22Rv1 (cell line): Measurements from ENCODE around the gene POU2F1.

Source experiments
- H3K27ac ChIP-seq: fragments of 450-650 bp; 2 replicates; pipeline ENCODE4 v1.5.1; 2017
- ZFX ChIP-seq: fragments of 450-650 bp; IDR thresholded peaks from 2 replicates; pipeline ENCODE4 v1.6.1; 2017; ENCODE audit warnings: antibody characterized with exemption, borderline replicate concordance
- TF ChIP-seq, protein P1 (sequence below): fragments of 450-650 bp; IDR thresholded peaks from 2 replicates; pipeline ENCODE4 v1.5.1; 2017; ENCODE audit warnings: mild to moderate bottlenecking

Gene POU2F1

DNA sequence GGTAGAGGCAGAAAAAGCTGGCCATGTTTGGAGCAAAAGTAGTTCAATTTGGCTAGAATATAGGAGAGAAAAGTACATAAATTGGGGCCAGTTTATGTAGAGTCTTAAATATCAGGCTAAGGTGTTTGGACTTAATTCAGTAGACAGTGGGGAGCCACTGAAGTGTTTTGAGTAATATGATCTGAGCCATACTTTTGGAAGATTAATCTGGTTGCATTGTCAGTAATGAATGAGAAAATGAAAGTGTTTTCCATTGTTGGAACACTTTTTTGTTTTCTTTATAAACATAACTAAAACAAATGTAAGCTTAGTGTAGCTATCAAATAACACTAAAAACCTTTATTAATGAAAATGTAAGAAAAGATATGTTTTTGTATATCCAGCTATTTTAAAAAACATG lies 42.1 kb downstream of the POU2F1 start:
- H3K27ac ChIP-seq = no peak overlapping the region
- TF ChIP-seq ZFX = no peak
- TF ChIP-seq, protein P1, sequence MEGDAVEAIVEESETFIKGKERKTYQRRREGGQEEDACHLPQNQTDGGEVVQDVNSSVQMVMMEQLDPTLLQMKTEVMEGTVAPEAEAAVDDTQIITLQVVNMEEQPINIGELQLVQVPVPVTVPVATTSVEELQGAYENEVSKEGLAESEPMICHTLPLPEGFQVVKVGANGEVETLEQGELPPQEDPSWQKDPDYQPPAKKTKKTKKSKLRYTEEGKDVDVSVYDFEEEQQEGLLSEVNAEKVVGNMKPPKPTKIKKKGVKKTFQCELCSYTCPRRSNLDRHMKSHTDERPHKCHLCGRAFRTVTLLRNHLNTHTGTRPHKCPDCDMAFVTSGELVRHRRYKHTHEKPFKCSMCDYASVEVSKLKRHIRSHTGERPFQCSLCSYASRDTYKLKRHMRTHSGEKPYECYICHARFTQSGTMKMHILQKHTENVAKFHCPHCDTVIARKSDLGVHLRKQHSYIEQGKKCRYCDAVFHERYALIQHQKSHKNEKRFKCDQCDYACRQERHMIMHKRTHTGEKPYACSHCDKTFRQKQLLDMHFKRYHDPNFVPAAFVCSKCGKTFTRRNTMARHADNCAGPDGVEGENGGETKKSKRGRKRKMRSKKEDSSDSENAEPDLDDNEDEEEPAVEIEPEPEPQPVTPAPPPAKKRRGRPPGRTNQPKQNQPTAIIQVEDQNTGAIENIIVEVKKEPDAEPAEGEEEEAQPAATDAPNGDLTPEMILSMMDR = no peak

DNA sequence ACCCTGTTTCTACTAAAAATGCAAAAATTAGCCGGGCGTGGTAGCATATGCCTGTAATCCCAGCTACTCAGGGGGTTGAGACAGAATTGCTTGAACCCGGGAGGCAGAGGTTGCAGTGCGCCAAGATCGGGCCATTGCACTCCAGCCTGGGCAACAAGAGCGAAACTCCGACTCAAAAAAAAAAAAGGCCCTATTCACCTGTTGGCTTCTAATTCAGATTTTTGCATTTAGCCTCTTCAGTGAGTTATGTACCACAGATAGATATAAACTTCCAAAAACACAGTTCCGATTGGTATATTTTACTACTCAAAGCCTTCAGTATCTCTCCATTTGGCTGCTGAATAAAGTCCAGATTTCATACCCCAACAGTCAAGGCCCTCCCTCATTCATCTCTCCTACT lies 42.7 kb downstream of the POU2F1 start:
- TF ChIP-seq, protein P1 = no peak
- TF ChIP-seq ZFX = no peak

DNA sequence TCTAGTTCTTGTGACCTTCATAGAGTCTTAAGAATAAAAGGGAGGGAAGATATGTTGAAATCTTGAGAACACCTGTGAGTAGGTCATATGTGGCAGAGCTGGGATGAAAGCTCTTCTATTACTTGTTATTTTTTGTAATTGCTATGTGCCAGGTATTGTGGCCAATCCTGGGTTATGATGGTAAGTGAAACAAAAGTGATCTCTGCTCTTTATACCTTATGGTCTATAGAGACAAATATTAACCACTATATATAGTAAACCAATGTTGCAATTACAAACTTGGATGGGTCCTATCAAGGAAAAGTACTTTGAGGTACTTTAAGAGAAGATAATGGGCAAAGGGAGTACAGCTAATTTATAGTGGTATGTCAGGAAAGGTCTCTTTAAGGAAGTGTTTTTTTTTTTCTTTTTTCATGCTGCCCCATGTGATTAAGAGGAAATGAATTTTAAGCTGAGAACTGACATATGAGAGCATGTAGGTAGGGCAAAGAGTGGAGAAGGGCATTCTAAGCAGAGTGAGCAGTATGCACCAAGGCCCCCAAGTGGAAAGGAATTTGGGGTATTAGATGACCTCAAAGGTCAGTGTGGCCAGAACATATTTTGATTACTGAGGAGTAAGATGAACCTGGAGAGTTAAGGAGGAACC lies 43.3 kb downstream of the POU2F1 start:
- TF ChIP-seq, protein P1 = no peak
- TF ChIP-seq ZFX = no peak
- no peak overlapping the region for H3K27ac ChIP-seq

More for the DNA sequence above, 42.7 kb downstream of the POU2F1 start:
- H3K27ac ChIP-seq = no peak overlapping the region

DNA sequence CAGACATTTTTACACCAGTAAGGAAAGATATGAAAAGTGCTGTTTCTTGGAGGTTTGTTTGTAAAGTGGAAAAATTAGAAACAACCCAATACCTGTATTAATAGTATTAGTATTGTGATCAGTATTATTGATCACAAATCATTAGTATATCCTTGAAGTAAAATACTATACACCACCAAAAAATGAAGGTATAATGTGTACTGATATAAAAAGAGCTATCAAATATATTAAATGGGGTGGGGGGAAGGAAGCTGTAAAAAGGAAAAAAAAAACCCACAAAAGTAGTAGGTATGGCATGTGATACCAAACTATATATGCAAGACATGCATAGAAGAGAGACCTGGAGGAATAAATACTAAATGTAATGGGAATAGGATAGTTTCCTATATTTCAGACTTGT lies 46.3 kb downstream of the POU2F1 start:
- TF ChIP-seq ZFX = no peak
- TF ChIP-seq, protein P1 = no peak

DNA sequence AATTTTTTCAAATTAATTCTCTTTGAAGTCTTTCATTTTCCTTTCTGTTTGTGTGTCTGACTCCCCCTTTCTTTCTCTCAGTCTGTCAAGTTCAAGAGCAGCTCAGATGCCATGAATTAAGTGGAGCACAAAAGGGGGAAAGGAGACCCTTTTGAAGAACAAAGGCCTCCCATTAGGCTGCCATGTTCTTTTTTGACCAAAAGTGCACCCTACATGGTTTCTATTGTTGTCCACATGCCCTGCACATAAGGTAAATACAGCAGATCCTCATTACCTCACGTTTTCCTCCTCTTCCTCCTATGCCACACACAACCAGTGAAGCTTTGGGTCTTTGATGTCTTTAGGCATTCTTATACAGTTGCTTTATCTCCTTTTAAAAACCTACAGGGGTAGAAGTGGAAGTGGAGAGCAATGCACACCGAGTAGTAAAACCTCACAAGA lies 47.7 kb downstream of the POU2F1 start:
- no peak for TF ChIP-seq ZFX
- TF ChIP-seq, protein P1 = no peak
- no peak overlapping the region for H3K27ac ChIP-seq

More for the DNA sequence above, 46.3 kb downstream of the POU2F1 start:
- no peak overlapping the region for H3K27ac ChIP-seq

DNA sequence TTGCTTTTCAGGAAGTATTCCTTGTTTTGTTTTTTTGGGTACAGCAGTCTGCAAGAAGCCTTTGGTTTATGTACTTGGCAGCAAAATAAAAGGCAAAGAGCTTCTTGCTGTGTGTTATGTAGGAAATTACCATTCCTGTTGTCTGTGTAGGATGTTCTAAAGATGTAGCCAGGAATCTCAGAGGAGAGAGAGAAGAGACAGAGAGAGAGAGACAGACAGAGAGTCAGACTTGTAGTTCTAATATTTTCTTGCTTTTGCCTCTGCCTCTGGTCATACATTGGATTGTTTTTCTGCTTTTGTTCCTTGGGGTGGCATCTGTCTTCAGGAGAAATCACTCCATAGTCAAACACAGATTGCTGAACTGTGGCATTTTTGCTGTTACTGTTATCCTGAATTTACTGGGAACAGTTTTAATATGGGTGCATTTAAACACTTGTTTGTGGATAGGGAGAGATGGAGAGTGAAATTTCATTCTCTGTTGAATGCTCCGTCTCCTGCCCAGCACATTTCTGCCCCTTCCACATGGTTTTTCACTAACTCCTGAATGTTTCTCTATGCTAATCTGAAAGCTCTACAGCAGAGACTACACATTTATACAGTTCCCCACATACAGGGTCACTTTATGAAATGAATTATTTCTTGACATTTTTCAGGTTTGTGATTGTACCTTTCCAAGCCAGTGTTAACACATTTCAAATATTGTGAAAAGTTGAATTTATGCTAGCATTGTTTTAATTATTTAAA lies 49.8 kb downstream of the POU2F1 start:
- no peak overlapping the region for H3K27ac ChIP-seq
- TF ChIP-seq, protein P1 = no peak
- TF ChIP-seq ZFX = no peak

DNA sequence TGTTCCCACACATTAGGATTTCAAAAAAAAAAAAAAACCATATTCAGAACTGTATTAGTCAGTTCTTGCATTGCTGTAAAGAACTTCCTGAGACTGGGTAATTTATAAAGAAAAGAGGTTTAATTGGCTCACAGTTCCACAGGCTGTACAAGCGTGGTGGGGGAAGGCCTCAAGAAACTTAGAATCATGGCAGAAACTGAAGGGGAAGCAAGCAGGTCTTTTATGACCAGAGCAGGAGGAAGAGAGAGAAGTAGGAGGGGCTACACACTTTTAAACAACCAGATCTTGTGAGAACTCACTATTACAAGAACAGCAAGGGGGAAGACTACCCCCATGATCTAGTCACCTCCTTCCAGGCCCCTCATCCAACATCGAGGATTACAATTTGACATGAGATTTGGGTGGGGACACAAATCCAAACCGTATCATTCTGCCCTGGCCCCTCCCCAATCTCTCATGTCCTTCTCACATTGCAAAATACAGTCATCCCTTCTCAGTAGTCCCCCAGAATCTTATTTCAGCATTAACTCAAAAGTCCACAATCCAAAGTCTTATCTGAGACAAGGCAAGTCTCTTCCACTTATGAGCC lies 51.8 kb downstream of the POU2F1 start:
- H3K27ac ChIP-seq = no peak overlapping the region
- no peak for TF ChIP-seq ZFX
- TF ChIP-seq, protein P1 = no peak
